ENCODE measurements around the gene KDM8. TPM values are rescaled to one million over a fixed set of nuclear protein-coding genes. Genes with fewer than 3 reads are reported as not detected.

KDM8 gene
- total RNA-seq, 3 donors from 2014 or later (not counting 1 experiment from before 2014, with no cell fraction given): 11.4 to 17.9 (median 17.8) TPM

DNA sequence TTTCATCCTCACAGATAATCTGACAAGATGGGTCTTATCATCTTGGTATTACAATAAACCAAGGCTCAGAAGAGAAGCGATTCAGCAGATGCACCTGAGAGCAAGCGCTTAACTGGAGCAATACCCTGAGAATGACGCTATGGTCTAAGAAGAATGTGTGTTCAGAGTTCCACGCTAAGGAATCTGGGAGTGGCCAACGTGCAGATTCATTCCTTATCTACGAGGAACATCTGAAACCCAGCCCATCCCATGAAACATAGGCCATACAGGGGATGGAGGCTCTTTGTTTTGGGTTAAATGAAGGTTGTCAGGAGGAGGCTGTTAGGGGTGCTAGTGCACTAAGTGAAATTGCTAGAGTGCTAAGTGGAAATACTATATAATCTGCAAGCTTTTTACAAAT lies 28.5 kb upstream of the KDM8 start:
- Histone ChIP-seq H3K27me3 (ENCODE audit: control insufficient read depth, insufficient read depth, low read length) (no peaks in the 10 kb centered on the region), H3K4me3 (ENCODE audit: low read length) (no peak overlapping the region), H3K4me1 (ENCODE audit: control insufficient read depth, insufficient read depth, low read length) (peaks cover 50% of the 10 kb centered on the region), H3K9me3 (ENCODE audit: control insufficient read depth, insufficient read depth, low read length) (no peaks in the 10 kb centered on the region), H3K27ac (ENCODE audit: low read length) (no peak overlapping the region), H3K36me3 (ENCODE audit: control insufficient read depth, insufficient read depth, low read length) (no peaks in the 10 kb centered on the region)
- 62% methylated on average over 5 of the region's 6 CpGs for WGBS (ENCODE audit: insufficient coverage)
- Mint-ChIP-seq H3K27ac (peak overlapping the region in 1 of 2 donors; percentile 22), H3K9me3 (no peaks in the 10 kb centered on the region), H3K4me1 (peaks cover 31 to 34% of the 10 kb centered on the region in 2 donors), H3K27me3 (ENCODE audit: low read depth in 2 of 2) (no peaks in the 10 kb centered on the region), H3K36me3 (no peaks in the 10 kb centered on the region), H3K4me3 (no peak overlapping the region)
- TF ChIP-seq, protein P1, sequence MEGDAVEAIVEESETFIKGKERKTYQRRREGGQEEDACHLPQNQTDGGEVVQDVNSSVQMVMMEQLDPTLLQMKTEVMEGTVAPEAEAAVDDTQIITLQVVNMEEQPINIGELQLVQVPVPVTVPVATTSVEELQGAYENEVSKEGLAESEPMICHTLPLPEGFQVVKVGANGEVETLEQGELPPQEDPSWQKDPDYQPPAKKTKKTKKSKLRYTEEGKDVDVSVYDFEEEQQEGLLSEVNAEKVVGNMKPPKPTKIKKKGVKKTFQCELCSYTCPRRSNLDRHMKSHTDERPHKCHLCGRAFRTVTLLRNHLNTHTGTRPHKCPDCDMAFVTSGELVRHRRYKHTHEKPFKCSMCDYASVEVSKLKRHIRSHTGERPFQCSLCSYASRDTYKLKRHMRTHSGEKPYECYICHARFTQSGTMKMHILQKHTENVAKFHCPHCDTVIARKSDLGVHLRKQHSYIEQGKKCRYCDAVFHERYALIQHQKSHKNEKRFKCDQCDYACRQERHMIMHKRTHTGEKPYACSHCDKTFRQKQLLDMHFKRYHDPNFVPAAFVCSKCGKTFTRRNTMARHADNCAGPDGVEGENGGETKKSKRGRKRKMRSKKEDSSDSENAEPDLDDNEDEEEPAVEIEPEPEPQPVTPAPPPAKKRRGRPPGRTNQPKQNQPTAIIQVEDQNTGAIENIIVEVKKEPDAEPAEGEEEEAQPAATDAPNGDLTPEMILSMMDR (IDR thresholded peaks at IDR 0.05): no peak
- intact Hi-C loops (cut with micrococcal nuclease): no loop called here
- DNase-seq (peak in 1 of 2 donors; percentile 15), ATAC-seq (no peak)

DNA sequence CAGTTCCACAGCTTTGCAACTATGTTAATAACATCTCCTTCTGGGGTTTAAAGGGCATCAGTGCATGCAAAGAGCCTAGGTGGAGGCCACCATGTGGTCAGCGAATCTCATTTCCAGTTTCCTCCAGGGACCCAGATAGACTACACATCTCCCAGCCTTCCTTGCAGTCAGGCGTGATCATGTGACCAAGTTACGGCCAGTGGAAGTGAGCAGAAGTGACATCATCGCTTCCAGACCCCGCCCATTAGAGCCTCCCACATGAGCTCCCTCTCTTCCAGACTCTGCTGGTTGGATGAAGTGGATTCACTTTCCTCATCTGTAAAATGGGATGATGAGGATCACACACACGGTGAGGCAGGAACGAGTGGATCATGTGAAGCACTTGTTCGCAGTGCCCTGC lies 27.4 kb upstream of the KDM8 start:
- peaks cover 26 to 31% of the 10 kb centered on the region in 2 donors for H3K4me1 Mint-ChIP-seq
- intact Hi-C loops (cut with micrococcal nuclease): no loop called here
- Histone ChIP-seq H3K27ac (ENCODE audit: low read length) (no peak overlapping the region), H3K4me1 (ENCODE audit: control insufficient read depth, insufficient read depth, low read length) (peaks cover 41% of the 10 kb centered on the region), H3K36me3 (ENCODE audit: control insufficient read depth, insufficient read depth, low read length) (no peaks in the 10 kb centered on the region), H3K27me3 (ENCODE audit: control insufficient read depth, insufficient read depth, low read length) (no peaks in the 10 kb centered on the region), H3K4me3 (ENCODE audit: low read length) (no peak overlapping the region), H3K9me3 (ENCODE audit: control insufficient read depth, insufficient read depth, low read length) (no peaks in the 10 kb centered on the region)
- 98% methylated on average over 8 of the region's 8 CpGs for WGBS (ENCODE audit: insufficient coverage)
- ATAC-seq (no peak), DNase-seq (no peak)
- no peaks in the 10 kb centered on the region for H3K27me3 Mint-ChIP-seq (ENCODE audit: low read depth in 2 of 2)
- no peaks in the 10 kb centered on the region for H3K36me3 Mint-ChIP-seq
- TF ChIP-seq, protein P1 (IDR thresholded peaks at IDR 0.05): no peak
- H3K9me3 Mint-ChIP-seq: no peaks in the 10 kb centered on the region
- no peak overlapping the region for H3K4me3 Mint-ChIP-seq
- H3K27ac Mint-ChIP-seq: no peak overlapping the region

DNA sequence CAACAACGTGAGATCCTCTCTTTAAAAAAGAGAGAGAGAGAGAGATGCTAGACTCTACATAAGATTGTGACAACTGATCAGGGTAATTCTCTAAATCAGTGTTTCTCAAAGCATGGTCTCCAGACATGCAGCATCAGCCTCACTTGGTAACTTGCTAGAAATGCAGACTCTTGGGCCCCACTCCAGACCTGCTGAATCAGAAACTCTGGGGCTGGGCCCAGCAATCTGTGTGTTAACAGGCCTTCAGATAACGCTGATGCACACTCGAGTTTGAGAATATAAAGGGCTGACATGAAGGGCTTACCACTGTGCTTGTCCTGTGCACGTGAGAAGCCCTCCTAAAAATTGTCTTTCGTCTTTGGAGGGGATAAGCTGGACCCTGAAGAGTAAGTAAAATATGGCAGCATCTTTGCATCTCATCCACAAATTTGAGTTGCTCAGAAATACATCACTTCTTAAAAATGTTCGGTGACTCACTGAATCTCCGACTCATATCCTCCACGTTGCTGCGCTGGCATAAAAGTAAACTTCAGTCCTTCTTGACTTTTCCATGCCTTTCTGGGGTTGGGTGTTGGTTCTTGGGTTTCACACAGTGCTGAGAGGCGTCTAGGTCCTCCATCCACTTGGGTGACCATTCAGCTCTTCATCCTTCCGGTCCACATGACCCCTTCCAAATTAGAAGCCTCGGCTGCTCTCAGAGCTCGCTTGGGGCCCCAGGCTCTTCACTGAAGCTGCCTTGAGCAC lies 26.1 kb upstream of the KDM8 start:
- Histone ChIP-seq H3K9me3 (ENCODE audit: control insufficient read depth, insufficient read depth, low read length) (no peaks in the 10 kb centered on the region), H3K27ac (ENCODE audit: low read length) (no peak overlapping the region), H3K27me3 (ENCODE audit: control insufficient read depth, insufficient read depth, low read length) (no peaks in the 10 kb centered on the region), H3K4me1 (ENCODE audit: control insufficient read depth, insufficient read depth, low read length) (peaks cover 35% of the 10 kb centered on the region), H3K36me3 (ENCODE audit: control insufficient read depth, insufficient read depth, low read length) (no peaks in the 10 kb centered on the region), H3K4me3 (ENCODE audit: low read length) (no peak overlapping the region)
- Mint-ChIP-seq H3K9me3 (no peaks in the 10 kb centered on the region), H3K4me3 (no peak overlapping the region), H3K27me3 (ENCODE audit: low read depth in 2 of 2) (no peaks in the 10 kb centered on the region), H3K4me1 (peaks cover 21 to 27% of the 10 kb centered on the region in 2 donors), H3K27ac (no peak overlapping the region), H3K36me3 (no peaks in the 10 kb centered on the region)
- 93% methylated on average over 13 of the region's 13 CpGs for WGBS (ENCODE audit: insufficient coverage)
- ATAC-seq (no peak), DNase-seq (no peak)
- TF ChIP-seq, protein P1 (IDR thresholded peaks at IDR 0.05): no peak
- intact Hi-C loops (cut with micrococcal nuclease): no loop called here
